ENCODE measurements around the gene NKG7. TPM values are rescaled to one million over a fixed set of nuclear protein-coding genes. Genes with fewer than 3 reads are reported as not detected.

NKG7 gene
- polyA plus RNA-seq, 1 donor (not counting 4 experiments of a cell fraction or from before 2014, with no cell fraction given): not detected

DNA sequence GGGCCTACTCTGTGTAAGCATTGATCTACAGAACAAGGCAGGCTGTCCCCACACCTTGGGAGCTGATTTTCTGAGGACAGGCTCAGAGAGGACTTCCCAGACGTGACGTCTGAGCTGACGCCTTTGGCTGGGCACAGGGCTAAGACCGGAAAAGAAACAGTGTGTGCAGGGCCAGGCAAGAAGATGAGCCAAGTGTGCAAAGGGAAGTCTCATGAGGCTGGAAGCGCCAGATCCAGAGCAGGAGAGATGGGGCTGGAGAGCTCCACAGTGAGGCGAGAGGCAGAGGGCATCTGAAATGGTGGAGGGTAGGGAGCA is 48.3 kb downstream of the NKG7 start:
- Histone ChIP-seq H3K27ac (ENCODE audit: control insufficient read depth, insufficient read depth, low read length) (no peak overlapping the region), H3K79me2 (ENCODE audit: control insufficient read depth, insufficient read depth, low read length) (no peaks in the 10 kb centered on the region), H3K9me3 (ENCODE audit: control insufficient read depth, low read depth, low read length) (no peaks in the 10 kb centered on the region), H3K9ac (ENCODE audit: control insufficient read depth, extremely low read depth, insufficient read depth, low read length) (no peak overlapping the region), H3K4me1 (ENCODE audit: control insufficient read depth, extremely low read depth, insufficient read depth, low read length) (no peaks in the 10 kb centered on the region), H4K20me1 (ENCODE audit: control insufficient read depth, extremely low read depth, insufficient read depth, low read length) (no peaks in the 10 kb centered on the region), H3K27me3 (ENCODE audit: control insufficient read depth, extremely low read depth, insufficient read depth, low read length) (peaks cover 10% of the 10 kb centered on the region), H2AFZ (ENCODE audit: control insufficient read depth, low read length) (no peak overlapping the region), H3K36me3 (ENCODE audit: control insufficient read depth in 2 of 2, extremely low read depth in 1 of 2, insufficient read depth in 2 of 2, low read length in 2 of 2) (no peaks in the 10 kb centered on the region), H3K4me2 (ENCODE audit: control insufficient read depth, extremely low read depth, insufficient read depth, low read depth, low read length) (no peak overlapping the region), H3K9me1 (ENCODE audit: control insufficient read depth, extremely low read depth, insufficient read depth, low read length) (no peaks in the 10 kb centered on the region), H3K4me3 (ENCODE audit: control insufficient read depth in 2 of 3, extremely low read depth in 1 of 3, insufficient read depth in 2 of 3, low read depth in 1 of 3, low read length in 3 of 3) (no peak overlapping the region)
- DNase-seq (ENCODE audit: low read depth, low spot score) (no peak), FAIRE-seq (no peak)
- dilution Hi-C loops (cut with MboI; ENCODE audit: extremely low pct_ligation_motif_present, low sequenced_read_pairs): no loop called here
- no peak for TF ChIP-seq EZH2 (IDR thresholded peaks at IDR 0.05; ENCODE audit: low read length)
- TF ChIP-seq, protein P1, sequence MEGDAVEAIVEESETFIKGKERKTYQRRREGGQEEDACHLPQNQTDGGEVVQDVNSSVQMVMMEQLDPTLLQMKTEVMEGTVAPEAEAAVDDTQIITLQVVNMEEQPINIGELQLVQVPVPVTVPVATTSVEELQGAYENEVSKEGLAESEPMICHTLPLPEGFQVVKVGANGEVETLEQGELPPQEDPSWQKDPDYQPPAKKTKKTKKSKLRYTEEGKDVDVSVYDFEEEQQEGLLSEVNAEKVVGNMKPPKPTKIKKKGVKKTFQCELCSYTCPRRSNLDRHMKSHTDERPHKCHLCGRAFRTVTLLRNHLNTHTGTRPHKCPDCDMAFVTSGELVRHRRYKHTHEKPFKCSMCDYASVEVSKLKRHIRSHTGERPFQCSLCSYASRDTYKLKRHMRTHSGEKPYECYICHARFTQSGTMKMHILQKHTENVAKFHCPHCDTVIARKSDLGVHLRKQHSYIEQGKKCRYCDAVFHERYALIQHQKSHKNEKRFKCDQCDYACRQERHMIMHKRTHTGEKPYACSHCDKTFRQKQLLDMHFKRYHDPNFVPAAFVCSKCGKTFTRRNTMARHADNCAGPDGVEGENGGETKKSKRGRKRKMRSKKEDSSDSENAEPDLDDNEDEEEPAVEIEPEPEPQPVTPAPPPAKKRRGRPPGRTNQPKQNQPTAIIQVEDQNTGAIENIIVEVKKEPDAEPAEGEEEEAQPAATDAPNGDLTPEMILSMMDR (optimal IDR thresholded peaks at IDR 0.05 in 1 of 3, IDR thresholded peaks at IDR 0.05 in 1 of 3, conservative IDR thresholded peaks at IDR 0.05 in 1 of 3; ENCODE audit: extremely low read depth in 1 of 3, insufficient read depth in 2 of 3, low read length in 3 of 3): no peak

DNA sequence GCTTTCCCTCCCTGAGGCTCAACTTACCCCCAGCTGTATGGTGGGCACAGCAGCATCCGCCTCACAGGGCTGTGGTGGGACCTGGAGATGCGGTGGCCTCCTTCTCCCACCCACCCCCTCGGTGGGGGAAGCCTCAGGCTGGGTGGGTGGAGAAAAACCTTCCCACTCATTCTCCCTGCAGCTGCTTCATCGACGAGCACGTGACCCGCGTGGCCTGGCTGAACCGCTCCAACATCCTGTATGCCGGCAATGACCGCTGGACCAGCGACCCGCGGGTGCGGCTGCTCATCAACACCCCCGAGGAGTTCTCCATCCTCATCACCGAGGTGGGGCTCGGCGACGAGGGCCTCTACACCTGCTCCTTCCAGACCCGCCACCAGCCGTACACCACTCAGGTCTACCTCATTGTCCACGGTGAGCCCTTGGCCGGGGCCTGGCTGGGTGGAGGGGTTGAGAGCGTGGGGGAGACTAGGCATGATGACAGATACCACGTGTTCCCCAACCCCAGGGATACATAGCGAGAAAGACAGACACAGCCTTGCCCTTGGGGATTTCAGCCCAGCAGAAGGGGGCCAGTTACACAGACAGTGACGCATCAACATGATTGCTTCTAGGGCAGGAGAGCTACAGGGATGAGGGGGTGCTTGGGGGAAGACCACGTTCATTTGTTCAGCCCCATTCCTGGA is 48.8 kb downstream of the NKG7 start:
- Histone ChIP-seq H3K4me1 (ENCODE audit: control insufficient read depth, extremely low read depth, insufficient read depth, low read length) (no peaks in the 10 kb centered on the region), H3K4me2 (ENCODE audit: control insufficient read depth, extremely low read depth, insufficient read depth, low read depth, low read length) (no peak overlapping the region), H3K36me3 (ENCODE audit: control insufficient read depth in 2 of 2, extremely low read depth in 1 of 2, insufficient read depth in 2 of 2, low read length in 2 of 2) (no peaks in the 10 kb centered on the region), H3K9me3 (ENCODE audit: control insufficient read depth, low read depth, low read length) (no peaks in the 10 kb centered on the region), H3K79me2 (ENCODE audit: control insufficient read depth, insufficient read depth, low read length) (no peaks in the 10 kb centered on the region), H4K20me1 (ENCODE audit: control insufficient read depth, extremely low read depth, insufficient read depth, low read length) (no peaks in the 10 kb centered on the region), H3K27ac (ENCODE audit: control insufficient read depth, insufficient read depth, low read length) (no peak overlapping the region), H3K27me3 (ENCODE audit: control insufficient read depth, extremely low read depth, insufficient read depth, low read length) (peaks cover 10% of the 10 kb centered on the region), H3K4me3 (ENCODE audit: control insufficient read depth in 2 of 3, extremely low read depth in 1 of 3, insufficient read depth in 2 of 3, low read depth in 1 of 3, low read length in 3 of 3) (no peak overlapping the region), H3K9me1 (ENCODE audit: control insufficient read depth, extremely low read depth, insufficient read depth, low read length) (no peaks in the 10 kb centered on the region), H3K9ac (ENCODE audit: control insufficient read depth, extremely low read depth, insufficient read depth, low read length) (no peak overlapping the region), H2AFZ (ENCODE audit: control insufficient read depth, low read length) (no peak overlapping the region)
- no peak for FAIRE-seq
- dilution Hi-C loops (cut with MboI; ENCODE audit: extremely low pct_ligation_motif_present, low sequenced_read_pairs): no loop called here
- no peak for DNase-seq (ENCODE audit: low read depth, low spot score)
- TF ChIP-seq, protein P1 (optimal IDR thresholded peaks at IDR 0.05 in 1 of 3, IDR thresholded peaks at IDR 0.05 in 1 of 3, conservative IDR thresholded peaks at IDR 0.05 in 1 of 3; ENCODE audit: extremely low read depth in 1 of 3, insufficient read depth in 2 of 3, low read length in 3 of 3): no peak
- TF ChIP-seq EZH2 (IDR thresholded peaks at IDR 0.05; ENCODE audit: low read length): no peak
